T-helper 1 cell treated with Interleukin-12 subunit alpha and Interleukin-12 subunit beta and Interleukin-4 antibody, amounts not matched to agents 30 μg/mL and 1 μg/mL, for 36 hours (primary cell): ENCODE measurements around the gene MIPEP.

Source experiments
- H3K27ac Mint-ChIP-seq: one replicate; pipeline ENCODE4 v1.8.0; 2021; ENCODE audit warnings: mild to moderate bottlenecking, mixed read lengths
- H3K27me3 Mint-ChIP-seq: one replicate; pipeline ENCODE4 v1.8.0; 2021; ENCODE audit warnings: low read depth, mixed read lengths
- H3K36me3 Mint-ChIP-seq: one replicate; pipeline ENCODE4 v1.8.0; 2021; ENCODE audit warnings: low read depth, mixed read lengths
- H3K4me1 Mint-ChIP-seq: one replicate; pipeline ENCODE4 v1.8.0; 2021; ENCODE audit warnings: low read depth, mixed read lengths
- H3K4me3 Mint-ChIP-seq: one replicate; pipeline ENCODE4 v1.8.0; 2021; ENCODE audit warnings: mild to moderate bottlenecking, moderate library complexity, mixed read lengths
- H3K9me3 Mint-ChIP-seq: one replicate; pipeline ENCODE4 v1.8.0; 2021; ENCODE audit warnings: mixed read lengths

MIPEP gene

DNA sequence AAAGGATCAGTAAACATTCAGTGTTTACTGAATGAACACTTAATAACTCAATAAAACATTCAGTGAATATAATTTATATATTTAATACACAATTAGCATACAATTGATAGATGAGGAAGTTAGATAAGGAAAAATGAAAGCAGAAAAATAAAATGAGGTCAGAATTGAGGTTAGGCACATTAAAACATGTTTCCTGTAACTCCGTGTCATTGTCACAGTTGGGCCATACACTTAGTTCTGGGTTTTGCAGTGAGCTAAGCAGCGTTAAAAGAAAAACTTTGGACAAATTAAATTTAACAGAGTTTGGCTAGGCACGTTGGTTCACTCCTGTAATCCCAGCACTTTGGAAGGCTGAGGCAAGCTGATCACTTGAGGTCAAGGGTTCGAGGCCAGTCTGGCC is 71.4 kb downstream of the MIPEP start:
- Mint-ChIP-seq H3K4me3 (no peak overlapping the region), H3K27ac (no peak overlapping the region), H3K9me3 (no peaks in the 10 kb centered on the region), H3K27me3 (no peaks in the 10 kb centered on the region), H3K36me3 (no peaks in the 10 kb centered on the region), H3K4me1 (no peaks in the 10 kb centered on the region)

- Mint-ChIP-seq H3K27ac (no peak overlapping the region), H3K9me3 (no peaks in the 10 kb centered on the region), H3K4me1 (no peaks in the 10 kb centered on the region), H3K4me3 (no peak overlapping the region), H3K36me3 (no peaks in the 10 kb centered on the region), H3K27me3 (no peaks in the 10 kb centered on the region)
These were observed 72.1 kb downstream of the MIPEP start for GRCh38 chr13:23817136-23817535.

DNA sequence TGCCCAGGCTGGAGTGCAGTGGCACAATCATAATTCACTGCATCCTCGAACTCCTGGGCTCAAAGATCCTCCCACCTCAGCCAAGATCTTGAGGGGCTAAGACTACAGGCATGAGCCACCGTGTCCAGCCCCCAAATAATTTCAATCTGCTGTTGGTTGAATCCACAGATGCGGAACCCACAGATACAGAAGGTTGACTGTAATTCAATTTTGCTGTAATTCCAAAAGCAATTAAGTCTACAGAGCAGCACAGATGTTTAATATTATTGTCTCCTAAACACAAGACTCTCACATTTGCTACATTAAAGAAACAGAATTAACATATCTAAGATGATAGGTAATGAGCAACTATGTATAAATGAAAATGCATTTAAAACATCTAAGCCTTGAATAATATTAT is 75.6 kb downstream of the MIPEP start:
- Mint-ChIP-seq H3K36me3 (no peaks in the 10 kb centered on the region), H3K4me3 (no peak overlapping the region), H3K4me1 (no peaks in the 10 kb centered on the region), H3K27ac (no peak overlapping the region), H3K9me3 (no peaks in the 10 kb centered on the region), H3K27me3 (no peaks in the 10 kb centered on the region)

DNA sequence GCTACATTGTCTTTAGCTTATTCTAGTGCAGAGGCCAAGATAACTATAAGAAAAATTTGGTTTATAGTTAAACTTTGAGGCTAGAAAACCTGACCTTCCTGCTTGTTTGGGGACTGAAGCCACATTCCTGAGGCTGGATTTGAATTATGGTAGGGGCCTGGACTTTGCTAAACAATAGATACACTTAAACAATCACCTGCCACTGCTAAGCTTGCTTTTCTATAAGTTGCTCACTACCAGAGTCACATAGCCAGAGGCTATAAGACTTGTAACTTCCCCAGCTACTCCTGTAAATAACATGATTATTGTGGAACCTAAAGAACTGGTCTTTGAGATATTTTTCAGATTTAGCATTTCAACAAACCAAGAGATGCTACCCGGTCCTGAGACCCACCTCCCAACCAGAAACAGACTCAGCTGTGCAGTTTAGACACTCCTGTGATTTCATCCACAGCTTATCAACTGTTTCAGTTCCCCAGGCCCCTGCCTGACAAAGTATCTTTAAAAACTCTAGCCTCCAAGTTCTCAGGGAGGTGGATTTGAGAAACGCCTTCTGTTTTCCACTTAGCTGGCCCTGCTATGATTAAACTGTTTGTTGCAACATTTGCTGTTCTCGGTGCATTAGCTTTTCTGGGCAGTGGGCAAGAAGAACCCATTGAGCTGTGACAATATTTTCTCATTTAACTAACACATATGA is 77.7 kb downstream of the MIPEP start:
- Mint-ChIP-seq H3K4me1 (no peaks in the 10 kb centered on the region), H3K27ac (no peak overlapping the region), H3K27me3 (no peaks in the 10 kb centered on the region), H3K4me3 (no peak overlapping the region), H3K36me3 (no peaks in the 10 kb centered on the region), H3K9me3 (no peaks in the 10 kb centered on the region)

DNA sequence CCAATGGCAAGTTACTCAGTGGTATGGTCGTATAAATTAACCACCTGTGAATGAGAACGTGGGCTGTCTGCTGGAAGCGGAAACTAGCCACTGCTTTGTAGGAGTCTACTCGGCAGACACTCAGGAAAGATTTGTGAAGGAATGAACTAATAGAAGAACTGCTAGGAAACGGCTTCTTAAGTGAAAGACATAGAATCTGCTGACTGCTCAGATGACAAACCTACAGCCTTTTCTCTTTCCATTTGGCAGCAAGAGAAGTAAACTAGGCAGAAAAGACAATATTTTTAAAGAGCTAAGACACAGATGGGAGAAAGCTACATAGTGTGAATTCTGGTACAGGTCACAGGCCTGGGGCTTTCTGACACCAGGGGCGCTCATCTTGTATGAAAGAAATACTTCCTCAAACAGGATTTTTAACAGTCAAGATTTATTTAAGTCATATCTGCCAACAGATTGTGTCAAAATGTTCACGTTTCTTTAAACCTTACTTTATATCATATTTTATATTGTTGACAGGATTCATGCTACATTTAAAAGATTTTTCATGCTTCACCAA is 78.4 kb downstream of the MIPEP start:
- H3K4me1 Mint-ChIP-seq, result no peaks in the 10 kb centered on the region
- H3K9me3 Mint-ChIP-seq, result no peaks in the 10 kb centered on the region
- H3K36me3 Mint-ChIP-seq, result no peaks in the 10 kb centered on the region
- no peaks in the 10 kb centered on the region for H3K27me3 Mint-ChIP-seq
- H3K27ac Mint-ChIP-seq, result no peak overlapping the region
- H3K4me3 Mint-ChIP-seq, result no peak overlapping the region

GRCh38 chr13:23808803-23809202 is 80.4 kb downstream of the MIPEP start:
- Mint-ChIP-seq H3K27ac (no peak overlapping the region), H3K27me3 (no peaks in the 10 kb centered on the region), H3K36me3 (no peaks in the 10 kb centered on the region), H3K4me3 (no peak overlapping the region), H3K4me1 (no peaks in the 10 kb centered on the region), H3K9me3 (no peaks in the 10 kb centered on the region)

DNA sequence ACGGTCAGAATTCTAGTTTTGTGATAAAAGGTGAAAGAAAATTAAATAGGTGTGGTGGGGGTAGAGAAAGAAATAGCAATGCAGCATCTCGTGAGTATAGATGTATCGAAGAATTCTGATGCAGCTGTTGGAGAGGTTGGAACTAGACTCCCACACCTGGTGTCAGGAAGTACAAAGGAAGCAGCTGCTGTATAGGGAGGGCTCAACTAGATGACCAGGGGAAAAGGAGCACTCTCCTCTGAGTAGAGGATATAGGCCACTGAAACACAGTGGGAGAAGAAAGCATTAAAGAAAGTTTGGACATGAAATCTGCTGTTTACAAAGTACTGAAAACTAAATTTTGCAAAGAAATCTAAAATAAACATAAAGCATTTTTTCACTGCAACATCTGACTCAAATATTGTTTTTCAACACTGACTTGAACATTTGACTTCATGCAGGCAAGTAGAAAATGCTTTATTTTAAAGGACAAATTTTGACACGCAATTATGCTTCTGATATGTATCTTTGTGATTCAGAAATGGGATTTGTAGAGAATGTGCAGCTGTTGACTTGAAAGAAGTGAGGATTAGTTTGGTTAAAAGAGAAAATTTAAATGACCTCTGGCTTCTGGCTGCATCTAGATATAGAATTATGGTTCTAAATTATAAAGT is 82.2 kb downstream of the MIPEP start:
- Mint-ChIP-seq H3K4me3 (no peak overlapping the region), H3K9me3 (no peaks in the 10 kb centered on the region), H3K27ac (no peak overlapping the region), H3K27me3 (no peaks in the 10 kb centered on the region), H3K36me3 (no peaks in the 10 kb centered on the region), H3K4me1 (no peaks in the 10 kb centered on the region)

GRCh38 chr13:23805821-23806220 is 83.4 kb downstream of the MIPEP start:
- Mint-ChIP-seq H3K4me1 (no peaks in the 10 kb centered on the region), H3K36me3 (no peaks in the 10 kb centered on the region), H3K9me3 (no peaks in the 10 kb centered on the region), H3K4me3 (no peak overlapping the region), H3K27me3 (no peaks in the 10 kb centered on the region), H3K27ac (no peak overlapping the region)

GRCh38 chr13:23805122-23805521 is 84.1 kb downstream of the MIPEP start:
- Mint-ChIP-seq H3K9me3 (no peaks in the 10 kb centered on the region), H3K4me3 (no peak overlapping the region), H3K27ac (no peak overlapping the region), H3K27me3 (no peaks in the 10 kb centered on the region), H3K36me3 (no peaks in the 10 kb centered on the region), H3K4me1 (no peaks in the 10 kb centered on the region)

DNA sequence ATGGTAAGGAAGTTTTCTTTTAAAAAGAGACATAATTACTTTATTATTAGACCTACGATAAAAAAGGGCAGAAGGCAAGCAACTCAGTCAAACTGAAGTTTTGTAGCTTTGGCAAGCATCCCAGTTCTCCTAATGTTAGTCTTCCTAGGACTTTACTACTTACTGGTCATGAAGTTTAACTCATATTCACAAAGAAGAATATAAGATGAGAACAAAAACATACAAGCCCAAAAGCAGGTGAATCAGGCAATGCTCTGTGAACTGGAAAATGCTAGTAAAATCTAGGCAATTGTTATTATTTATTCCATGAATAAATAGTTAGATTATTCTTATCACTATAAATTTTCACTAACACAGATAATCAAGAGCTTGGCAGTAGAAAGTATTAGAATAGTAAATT is 85.0 kb downstream of the MIPEP start:
- no peaks in the 10 kb centered on the region for H3K9me3 Mint-ChIP-seq
- no peaks in the 10 kb centered on the region for H3K4me1 Mint-ChIP-seq
- H3K36me3 Mint-ChIP-seq, result no peaks in the 10 kb centered on the region
- H3K27me3 Mint-ChIP-seq, result no peaks in the 10 kb centered on the region
- H3K27ac Mint-ChIP-seq, result no peak overlapping the region
- no peak overlapping the region for H3K4me3 Mint-ChIP-seq

DNA sequence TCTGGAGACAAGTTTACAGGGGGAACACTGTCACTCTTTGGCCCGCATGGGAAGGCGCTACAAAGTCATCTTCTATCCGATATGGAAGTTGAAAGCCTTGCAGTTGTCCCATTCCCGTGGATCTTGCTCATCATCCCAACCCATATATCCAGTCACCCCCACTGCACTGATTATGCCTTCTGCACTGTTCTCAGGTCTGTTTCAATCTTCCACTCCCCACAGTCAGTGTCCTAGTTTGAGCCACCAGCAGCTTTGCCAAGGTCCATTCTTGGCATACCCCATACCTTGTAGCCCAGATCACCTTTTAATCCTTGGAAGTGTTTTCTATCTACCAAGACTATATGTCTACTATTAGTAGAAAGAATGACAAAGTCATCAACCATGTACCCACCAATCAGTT is 88.1 kb downstream of the MIPEP start:
- Mint-ChIP-seq H3K4me1 (no peaks in the 10 kb centered on the region), H3K4me3 (no peak overlapping the region), H3K36me3 (peaks cover 5% of the 10 kb centered on the region), H3K27ac (no peak overlapping the region), H3K27me3 (no peaks in the 10 kb centered on the region), H3K9me3 (peaks cover 4% of the 10 kb centered on the region)

DNA sequence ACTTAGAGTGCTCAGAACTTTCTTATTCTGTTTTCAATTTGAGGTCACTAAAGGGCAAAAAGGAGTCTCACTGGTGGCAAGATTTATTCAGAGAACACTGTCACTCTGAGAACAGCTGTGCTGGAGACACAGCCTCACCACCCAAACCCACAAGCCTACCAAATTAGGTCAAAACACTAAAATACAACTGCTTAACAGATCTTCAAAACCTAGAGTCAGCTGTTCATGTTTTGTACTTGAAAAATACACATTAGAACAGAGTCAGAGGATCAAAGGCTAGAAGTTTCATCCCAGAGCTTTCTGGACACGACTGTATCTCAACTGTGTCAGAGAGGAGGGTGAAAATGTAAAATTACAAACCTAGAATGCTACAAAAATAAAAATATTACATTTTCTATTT is 89.3 kb downstream of the MIPEP start:
- no peak overlapping the region for H3K27ac Mint-ChIP-seq
- H3K9me3 Mint-ChIP-seq, result peaks cover 4% of the 10 kb centered on the region
- H3K27me3 Mint-ChIP-seq, result no peaks in the 10 kb centered on the region

GRCh38 chr13:23797276-23797903 is 91.8 kb downstream of the MIPEP start:
- peaks cover 5% of the 10 kb centered on the region for H3K36me3 Mint-ChIP-seq
- H3K27me3 Mint-ChIP-seq, result no peaks in the 10 kb centered on the region
- no peak overlapping the region for H3K27ac Mint-ChIP-seq
- H3K9me3 Mint-ChIP-seq, result peaks cover 4% of the 10 kb centered on the region
- H3K4me1 Mint-ChIP-seq, result peaks cover 2% of the 10 kb centered on the region
- no peak overlapping the region for H3K4me3 Mint-ChIP-seq

More for the DNA sequence above, 89.3 kb downstream of the MIPEP start:
- H3K4me1 Mint-ChIP-seq, result no peaks in the 10 kb centered on the region
- peaks cover 5% of the 10 kb centered on the region for H3K36me3 Mint-ChIP-seq
- H3K4me3 Mint-ChIP-seq, result no peak overlapping the region

DNA sequence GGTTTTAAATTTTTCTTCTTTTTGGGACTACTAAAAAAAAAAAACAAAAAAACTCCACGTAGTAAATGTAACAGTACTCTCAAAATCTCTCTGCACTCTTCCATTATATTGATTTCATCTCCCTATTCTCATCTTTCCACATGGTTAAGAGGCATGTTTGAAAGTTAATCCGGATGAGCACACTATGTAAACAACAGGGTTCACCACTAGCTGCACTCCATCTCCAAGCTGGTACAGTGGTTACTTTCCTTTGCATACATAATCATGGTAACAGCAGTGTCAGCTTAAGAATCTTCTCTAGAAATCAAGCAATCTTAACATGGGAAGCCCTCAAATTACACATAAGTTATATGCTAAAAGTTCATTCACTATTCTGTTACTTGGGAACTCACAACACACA is 92.6 kb downstream of the MIPEP start:
- Mint-ChIP-seq H3K27me3 (no peaks in the 10 kb centered on the region), H3K9me3 (peaks cover 4% of the 10 kb centered on the region), H3K36me3 (peaks cover 5% of the 10 kb centered on the region), H3K27ac (no peak overlapping the region), H3K4me3 (no peak overlapping the region), H3K4me1 (peaks cover 2% of the 10 kb centered on the region)
